ENCODE results near the gene C2orf72. TPM values are rescaled to one million over a fixed set of nuclear protein-coding genes. Genes with fewer than 3 reads are reported as not detected.

Gene C2orf72
- total and polyA plus RNA-seq, 2 donors (not counting 3 experiments of a cell fraction or from before 2014, with no cell fraction given): 0.01 to 0.11 TPM

DNA sequence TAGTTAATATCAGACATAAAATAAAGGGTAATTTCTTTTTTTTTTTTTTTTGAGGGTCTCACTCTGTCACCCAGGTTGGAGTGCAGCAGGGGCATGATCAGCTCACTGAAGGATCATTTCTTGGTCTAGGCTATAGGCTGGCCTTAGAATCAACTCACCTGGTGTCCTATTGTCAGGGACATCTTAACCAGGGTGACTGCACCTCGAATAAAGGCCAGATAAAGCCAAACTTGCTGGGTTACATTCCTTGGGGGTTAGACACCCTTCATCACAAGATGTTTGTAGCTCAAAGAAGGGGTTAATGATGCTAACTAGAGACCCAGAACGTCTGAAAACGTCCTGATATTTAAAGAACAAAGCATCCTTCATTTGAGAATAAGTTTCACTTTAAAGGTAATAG, 23.5 kb upstream of the C2orf72 start:
- no peaks in the 10 kb centered on the region for H3K9me1 ChIP-seq (replicated peaks; ENCODE audit: control insufficient read depth, extremely low read depth, insufficient read depth, low read length)
- FAIRE-seq (no peak), DNase-seq (ENCODE audit: low read depth, low spot score) (no peak)
- no TSS peak for BruUV-seq (replicated peaks)
- H3K79me2 ChIP-seq (ENCODE audit: control insufficient read depth, insufficient read depth, low read length): no peaks in the 10 kb centered on the region
- H3K9ac ChIP-seq (replicated peaks; ENCODE audit: extremely low read depth, insufficient read depth, low read length): no peak overlapping the region
- ChIA-PET CTCF (no interaction called here), POLR2A (no interaction called here)
- H3K36me3 ChIP-seq (ENCODE audit: control insufficient read depth in 2 of 2, extremely low read depth in 1 of 2, insufficient read depth in 2 of 2, low read length in 2 of 2): no peaks in the 10 kb centered on the region
- no peaks in the 10 kb centered on the region for H4K20me1 ChIP-seq (replicated peaks; ENCODE audit: control insufficient read depth, extremely low read depth, insufficient read depth, low read length)
- dilution Hi-C loops (cut with MboI; ENCODE audit: extremely low pct_ligation_motif_present, low sequenced_read_pairs) (no loop called here), intact Hi-C loops (cut with micrococcal nuclease) (no loop called here)
- H3K9me3 ChIP-seq (replicated peaks; ENCODE audit: control insufficient read depth, insufficient read depth, low read length): no peaks in the 10 kb centered on the region
- no peak overlapping the region for H3K27ac ChIP-seq (ENCODE audit: insufficient read depth, low read depth, low read length)
- TF ChIP-seq MYC (IDR thresholded peaks at IDR 0.05; ENCODE audit: low read depth, low read length) (no peak), FOS (IDR thresholded peaks at IDR 0.05; ENCODE audit: borderline replicate concordance, insufficient read depth, low read length) (no peak), CTCF (IDR thresholded peaks at IDR 0.05; ENCODE audit: extremely low read depth in 1 of 2, insufficient read depth in 1 of 2, low read depth in 1 of 2, low read length in 2 of 2) (no peak), JUN (IDR thresholded peaks at IDR 0.05; ENCODE audit: borderline replicate concordance, insufficient read depth, insufficient read length, low read depth) (no peak), GATA2 (IDR thresholded peaks at IDR 0.05; ENCODE audit: insufficient read depth, insufficient read length, low read depth, low read length) (no peak)
- TF ChIP-seq, protein P1, sequence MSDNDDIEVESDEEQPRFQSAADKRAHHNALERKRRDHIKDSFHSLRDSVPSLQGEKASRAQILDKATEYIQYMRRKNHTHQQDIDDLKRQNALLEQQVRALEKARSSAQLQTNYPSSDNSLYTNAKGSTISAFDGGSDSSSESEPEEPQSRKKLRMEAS (IDR thresholded peaks at IDR 0.05; ENCODE audit: insufficient read depth, insufficient read length): no peak
- H3K27me3 ChIP-seq (ENCODE audit: control insufficient read depth in 2 of 2, insufficient read depth in 2 of 2, low read length in 2 of 2): peaks cover 7 to 9% of the 10 kb centered on the region in 2 experiments
- H2AFZ ChIP-seq (ENCODE audit: low read depth, low read length): no peak overlapping the region
- H3K4me2 ChIP-seq (ENCODE audit: insufficient read depth, low read length): no peak overlapping the region
- no peak overlapping the region for H3K4me3 ChIP-seq (replicated peaks in 1 of 3; ENCODE audit: insufficient read depth in 1 of 3, low read depth in 1 of 3, low read length in 3 of 3)
- H3K4me1 ChIP-seq (ENCODE audit: control insufficient read depth, extremely low read depth, insufficient read depth, low read length): no peaks in the 10 kb centered on the region

Measured in endothelial cell of umbilical vein (primary cell).